Naive thymus-derived CD4-positive, alpha-beta T cell (primary cell): ENCODE data around the gene B9D1. TPM values are rescaled to one million over a fixed set of nuclear protein-coding genes. Genes with fewer than 3 reads are reported as not detected.

ENCODE experiments used
- ATAC-seq: fragments of 150-1000 bp; cut with Tn5 transposase; 2 replicates; pipeline ENCODE4 v1.10.0; 2021; ENCODE audit warnings: mild to moderate bottlenecking, moderate library complexity
- CTCF ChIA-PET: fragments of 350-600 bp; sonication (Branson Sonifier 250); formaldehyde crosslinking; loops from one replicate; lab custom pipeline; 2021; ENCODE audit warnings: antibody characterized with exemption; lab: Charles Lee
- POLR2A ChIA-PET: fragments of 350-600 bp; sonication (Branson Sonifier 250); formaldehyde crosslinking; loops from one replicate; lab custom pipeline; 2021; ENCODE audit warnings: antibody characterized with exemption, inconsistent platforms; lab: Charles Lee
- DNase-seq, 9 donors: peaks; one replicate each; pipeline versions ENCODE4 v3.0.0 to v3.0.0-alpha.2; 2020 to 2022; ENCODE audit warnings: mixed read lengths in 1 of 9
- H3K27ac ChIP-seq: one replicate; pipeline ENCODE4 v1.7.0; 2013; ENCODE audit warnings: mild to moderate bottlenecking, low read depth, low read length, moderate library complexity
- H3K27me3 ChIP-seq, 2 donors: one replicate each; pipeline ENCODE4 v1.7.0; 2013; ENCODE audit warnings: low read length in 2 of 2, mild to moderate bottlenecking in 2 of 2, moderate library complexity in 2 of 2; ENCODE audit not compliant: control insufficient read depth in 2 of 2, insufficient read depth in 2 of 2
- H3K36me3 ChIP-seq, 3 experiments: 1 replicate in 2 of 3; 2 replicates in 1 of 3; pipeline ENCODE4 v1.7.0; 2013; ENCODE audit warnings: low read length in 3 of 3, mild to moderate bottlenecking in 3 of 3, moderate library complexity in 1 of 3; ENCODE audit not compliant: insufficient read depth in 3 of 3, control insufficient read depth in 2 of 3
- H3K4me1 ChIP-seq, 2 donors: one replicate each; pipeline ENCODE4 v1.7.0; 2013; ENCODE audit warnings: low read length in 2 of 2, mild to moderate bottlenecking in 2 of 2, moderate library complexity in 1 of 2; ENCODE audit not compliant: control insufficient read depth in 2 of 2, insufficient read depth in 2 of 2
- H3K4me3 ChIP-seq: 2 replicates; pipeline ENCODE4 v1.7.0; 2013; ENCODE audit warnings: mild to moderate bottlenecking, low read length
- H3K9me3 ChIP-seq, 3 experiments: 1 replicate in 2 of 3; 2 replicates in 1 of 3; pipeline ENCODE4 v1.7.0; 2013; ENCODE audit warnings: low read length in 3 of 3; ENCODE audit not compliant: control insufficient read depth in 2 of 3
- H3K27ac Mint-ChIP-seq, 9 donors: one replicate each; pipeline ENCODE4 v1.8.0; 2020 to 2022; ENCODE audit warnings: mixed read lengths in 9 of 9, mild to moderate bottlenecking in 8 of 9, moderate library complexity in 5 of 9, inconsistent platforms in 2 of 9
- H3K27me3 Mint-ChIP-seq, 5 donors: one replicate each; pipeline ENCODE4 v1.8.0; 2021 to 2022; ENCODE audit warnings: mixed read lengths in 5 of 5, mild to moderate bottlenecking in 1 of 5
- H3K36me3 Mint-ChIP-seq, 5 donors: one replicate each; pipeline ENCODE4 v1.8.0; 2020 to 2022; ENCODE audit warnings: mixed read lengths in 5 of 5, mild to moderate bottlenecking in 3 of 5, inconsistent platforms in 1 of 5
- H3K4me1 Mint-ChIP-seq, 7 donors: one replicate each; pipeline ENCODE4 v1.8.0; 2020 to 2022; ENCODE audit warnings: mixed read lengths in 7 of 7, mild to moderate bottlenecking in 3 of 7, inconsistent platforms in 1 of 7
- H3K4me3 Mint-ChIP-seq, 10 donors: one replicate each; pipeline ENCODE4 v1.8.0; 2020 to 2022; ENCODE audit warnings: mild to moderate bottlenecking in 10 of 10, mixed read lengths in 10 of 10, moderate library complexity in 6 of 10, inconsistent platforms in 2 of 10
- H3K9me3 Mint-ChIP-seq, 11 donors: one replicate each; pipeline ENCODE4 v1.8.0; 2020 to 2022; ENCODE audit warnings: mixed read lengths in 11 of 11, mild to moderate bottlenecking in 4 of 11, inconsistent platforms in 1 of 11, moderate library complexity in 1 of 11
- intact Hi-C, 2 donors: fragments of 100-400 bp; cut with micrococcal nuclease; formaldehyde crosslinking; loops; one replicate each; pipeline ENCODE4 v1.15.1; 2023
- polyA plus RNA-seq, 2 donors: library from polyadenylated mRNA; unstranded; fragments of 300-500 nt; fragmentation: Illumina TruSeq; gene quantifications; one replicate each; pipeline ENCODE4 v1.2.3, GENCODE V29; 2021
- total RNA-seq, 6 experiments: library from RNA in 5 of 6; stranded (reverse) in 5 of 6; gene quantifications; 1 replicate in 5 of 6; 2 replicates in 1 of 6; pipeline ENCODE4 v1.2.3 and lab custom pipeline; 2021 to 2026

Gene B9D1
- total and polyA plus RNA-seq, 7 experiments from 2014 or later: 0.58 to 5.0 (median 2.1) TPM; not detected in 1

DNA sequence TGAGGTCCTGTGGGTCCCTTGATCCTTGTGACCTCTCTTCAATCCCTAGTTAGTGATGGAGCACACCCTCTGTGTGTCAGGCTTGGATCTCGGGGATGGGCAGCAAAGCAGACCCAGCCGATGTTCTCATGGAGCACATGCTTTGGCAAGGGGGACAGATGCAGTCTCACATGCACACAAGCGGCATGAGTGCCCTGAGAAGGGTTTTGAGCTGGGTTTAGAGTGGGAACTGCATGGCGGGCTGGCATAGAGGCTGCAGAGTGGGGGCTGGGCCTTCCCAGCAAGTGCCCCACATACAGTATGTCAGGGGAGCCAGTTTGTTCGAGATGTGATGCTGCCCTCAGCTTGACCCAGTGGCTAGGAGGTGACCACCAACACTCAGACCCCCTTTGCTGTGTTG, 41.6 kb downstream of the B9D1 start:
- intact Hi-C loops: no loop called here
- H3K27ac Mint-ChIP-seq: no peak overlapping the region
- CTCF ChIA-PET: no interaction called here
- H3K36me3 Mint-ChIP-seq: peaks cover 0 to 13% (median 5%) of the 10 kb centered on the region in 5 donors
- DNase-seq: no peak
- H3K4me3 Mint-ChIP-seq: no peak overlapping the region
- no peak for ATAC-seq
- H3K9me3 Mint-ChIP-seq: peaks cover 0 to 16% (median 7%) of the 10 kb centered on the region in 11 donors
- no peaks in the 10 kb centered on the region for H3K4me1 ChIP-seq
- no peak overlapping the region for H3K4me3 ChIP-seq
- H3K27me3 Mint-ChIP-seq: peaks cover 0 to 21% (median 13%) of the 10 kb centered on the region in 5 donors
- POLR2A ChIA-PET: no interaction called here
- H3K27ac ChIP-seq: no peak overlapping the region
- no peaks in the 10 kb centered on the region for H3K9me3 ChIP-seq
- H3K4me1 Mint-ChIP-seq: no peaks in the 10 kb centered on the region
- no peaks in the 10 kb centered on the region for H3K27me3 ChIP-seq
- no peaks in the 10 kb centered on the region for H3K36me3 ChIP-seq

DNA sequence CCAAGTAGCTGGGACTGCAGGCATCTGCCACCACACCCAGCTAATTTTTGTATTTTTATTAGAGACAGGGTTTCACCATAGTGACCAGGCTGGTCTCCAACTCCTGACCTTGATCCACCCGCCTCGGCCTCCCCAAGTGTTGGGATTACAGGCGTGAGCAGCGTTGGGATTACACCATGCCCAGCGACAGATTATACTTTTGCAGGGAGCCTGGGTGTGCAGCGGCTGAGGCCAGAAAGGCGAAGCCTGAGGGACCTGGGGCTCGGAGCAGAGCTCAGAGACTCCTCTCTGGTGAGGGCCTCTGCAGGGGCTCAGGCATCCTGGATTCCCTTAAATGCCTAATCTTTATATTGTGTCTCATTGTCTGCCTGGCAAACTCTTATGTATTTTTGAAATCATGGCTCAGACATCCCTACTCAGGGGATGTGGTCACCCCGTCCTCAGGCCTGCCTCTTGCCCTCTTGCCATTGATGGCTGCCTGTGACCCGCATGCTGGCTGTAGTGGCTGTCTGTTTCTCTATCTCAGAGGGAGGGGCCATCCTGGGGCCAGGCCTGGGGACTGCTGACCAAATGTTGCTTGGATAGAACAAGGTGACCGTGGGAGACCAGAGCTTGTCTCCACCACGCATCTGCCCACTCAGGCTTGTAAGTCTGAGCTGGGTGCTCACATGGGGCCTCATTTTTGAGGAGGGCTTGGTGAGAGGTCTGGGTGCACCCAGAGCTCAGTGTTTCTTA, 42.6 kb downstream of the B9D1 start:
- intact Hi-C loops: no loop called here

DNA sequence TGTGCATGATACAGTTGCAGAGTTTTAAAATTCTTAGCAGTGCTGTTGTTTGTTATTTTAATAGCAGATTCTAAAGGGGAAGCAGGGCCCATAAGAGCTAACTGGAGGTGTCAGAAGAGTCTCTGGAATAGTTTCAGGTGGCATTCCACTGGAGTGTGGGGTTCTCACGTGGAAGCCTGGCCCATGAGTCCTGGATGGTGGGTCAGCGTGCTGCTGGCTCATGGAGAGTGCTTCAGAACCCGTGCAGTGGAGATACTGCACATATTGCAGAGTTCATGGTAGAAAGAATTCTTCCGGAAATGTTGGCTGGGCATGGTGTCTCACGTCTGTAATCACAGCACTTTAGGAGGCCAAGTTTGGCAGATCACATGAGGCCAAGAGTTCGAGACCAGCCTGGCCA, 43.9 kb downstream of the B9D1 start:
- no peaks in the 10 kb centered on the region for H3K9me3 ChIP-seq
- Mint-ChIP-seq H3K4me3 (no peak overlapping the region), H3K27me3 (peaks cover 0 to 26% (median 14%) of the 10 kb centered on the region in 5 donors), H3K9me3 (peaks cover 0 to under 1% (median 0%) of the 10 kb centered on the region in 11 donors), H3K36me3 (peaks cover 0 to 18% (median 4%) of the 10 kb centered on the region in 5 donors), H3K27ac (no peak overlapping the region), H3K4me1 (peaks cover 0 to 2% (median 0%) of the 10 kb centered on the region in 7 donors)
- CTCF ChIA-PET: no interaction called here
- POLR2A ChIA-PET: no interaction called here
- DNase-seq: no peak
- no peak overlapping the region for H3K4me3 ChIP-seq
- intact Hi-C loops: no loop called here
- no peaks in the 10 kb centered on the region for H3K27me3 ChIP-seq
- H3K36me3 ChIP-seq: no peaks in the 10 kb centered on the region
- H3K27ac ChIP-seq: no peak overlapping the region
- H3K4me1 ChIP-seq: no peaks in the 10 kb centered on the region
- ATAC-seq: no peak

More for the DNA sequence above, 42.6 kb downstream of the B9D1 start:
- Histone ChIP-seq H3K27me3 (no peaks in the 10 kb centered on the region), H3K36me3 (no peaks in the 10 kb centered on the region), H3K4me3 (no peak overlapping the region), H3K4me1 (no peaks in the 10 kb centered on the region), H3K9me3 (no peaks in the 10 kb centered on the region), H3K27ac (no peak overlapping the region)
- H3K4me3 Mint-ChIP-seq: no peak overlapping the region
- no peak for DNase-seq
- H3K9me3 Mint-ChIP-seq: peaks cover 0 to 7% (median under 1%) of the 10 kb centered on the region in 11 donors
- POLR2A ChIA-PET: no interaction called here
- peaks cover 0 to 21% (median 10%) of the 10 kb centered on the region in 5 donors for H3K27me3 Mint-ChIP-seq
- no peak for ATAC-seq
- H3K27ac Mint-ChIP-seq: no peak overlapping the region
- peaks cover 0 to 11% (median under 1%) of the 10 kb centered on the region in 5 donors for H3K36me3 Mint-ChIP-seq
- no peaks in the 10 kb centered on the region for H3K4me1 Mint-ChIP-seq
- CTCF ChIA-PET: no interaction called here

DNA sequence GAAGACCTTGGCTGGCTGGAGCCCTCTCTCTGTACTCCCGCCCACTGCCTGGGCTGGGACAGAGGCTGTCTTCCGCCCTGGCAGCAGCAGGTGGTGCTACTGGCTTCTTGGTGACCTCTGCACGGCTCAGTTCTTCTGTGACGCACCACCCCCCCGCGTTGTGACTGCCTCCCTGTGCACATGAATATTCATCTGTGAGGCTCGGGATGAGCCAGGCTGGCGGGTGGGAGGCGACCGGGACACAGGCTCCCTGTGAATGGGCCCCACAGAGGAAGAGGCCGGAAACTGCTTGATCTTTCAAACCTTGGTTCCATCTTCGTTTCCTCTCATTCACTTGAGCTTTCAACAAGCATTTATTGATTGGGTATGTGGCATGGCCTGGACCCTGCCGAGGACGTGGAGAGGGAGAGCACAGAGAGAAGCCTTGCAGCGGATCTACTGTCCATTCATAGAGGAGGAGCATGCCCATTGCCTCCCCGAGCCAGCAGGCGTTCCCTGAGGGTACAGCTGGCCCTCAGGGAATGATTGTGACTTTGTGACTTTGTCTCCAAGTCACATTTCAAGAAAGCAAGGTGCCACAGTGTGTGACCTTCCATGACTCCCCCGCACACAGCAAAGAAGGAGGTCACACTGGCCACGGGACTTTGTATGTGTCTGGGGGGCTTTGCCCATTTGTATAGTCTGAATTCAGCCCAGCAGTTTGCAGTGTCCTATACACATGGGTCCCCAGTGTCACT, 45.0 kb downstream of the B9D1 start:
- Histone ChIP-seq H3K4me1 (no peaks in the 10 kb centered on the region), H3K27me3 (no peaks in the 10 kb centered on the region), H3K4me3 (no peak overlapping the region), H3K27ac (no peak overlapping the region), H3K9me3 (no peaks in the 10 kb centered on the region), H3K36me3 (no peaks in the 10 kb centered on the region)
- no peak for DNase-seq
- Mint-ChIP-seq H3K27me3 (peaks cover 0 to 25% (median 20%) of the 10 kb centered on the region in 5 donors), H3K9me3 (no peaks in the 10 kb centered on the region), H3K4me3 (no peak overlapping the region), H3K27ac (no peak overlapping the region), H3K36me3 (peaks cover 0 to 23% (median 4%) of the 10 kb centered on the region in 5 donors), H3K4me1 (peaks cover 0 to 4% (median 0%) of the 10 kb centered on the region in 7 donors)
- POLR2A ChIA-PET: no interaction called here
- intact Hi-C loops: no loop called here
- CTCF ChIA-PET: interaction anchor here (0.5 kb wide), 1 partner anchor 1308 kb away, joined by 3 read pairs; no protein-coding TSS in a partner anchor
- ATAC-seq: no peak

GRCh38 chr17:19316761-19317358, 45.7 kb downstream of the B9D1 start:
- Histone ChIP-seq H3K9me3 (no peaks in the 10 kb centered on the region), H3K27me3 (no peaks in the 10 kb centered on the region), H3K4me3 (no peak overlapping the region), H3K36me3 (no peaks in the 10 kb centered on the region), H3K4me1 (no peaks in the 10 kb centered on the region), H3K27ac (no peak overlapping the region)
- H3K4me3 Mint-ChIP-seq: no peak overlapping the region
- no peak for DNase-seq
- ChIA-PET CTCF (interaction anchor here (0.5 kb wide), 1 partner anchor 1308 kb away, joined by 3 read pairs; no protein-coding TSS in a partner anchor), POLR2A (no interaction called here)
- H3K9me3 Mint-ChIP-seq: no peaks in the 10 kb centered on the region
- intact Hi-C loops: no loop called here
- no peak for ATAC-seq
- peaks cover 0 to 8% (median 0%) of the 10 kb centered on the region in 7 donors for H3K4me1 Mint-ChIP-seq
- no peak overlapping the region for H3K27ac Mint-ChIP-seq
- H3K27me3 Mint-ChIP-seq: peaks cover 2 to 26% (median 20%) of the 10 kb centered on the region in 5 donors
- H3K36me3 Mint-ChIP-seq: peaks cover 0 to 27% (median 7%) of the 10 kb centered on the region in 5 donors

DNA sequence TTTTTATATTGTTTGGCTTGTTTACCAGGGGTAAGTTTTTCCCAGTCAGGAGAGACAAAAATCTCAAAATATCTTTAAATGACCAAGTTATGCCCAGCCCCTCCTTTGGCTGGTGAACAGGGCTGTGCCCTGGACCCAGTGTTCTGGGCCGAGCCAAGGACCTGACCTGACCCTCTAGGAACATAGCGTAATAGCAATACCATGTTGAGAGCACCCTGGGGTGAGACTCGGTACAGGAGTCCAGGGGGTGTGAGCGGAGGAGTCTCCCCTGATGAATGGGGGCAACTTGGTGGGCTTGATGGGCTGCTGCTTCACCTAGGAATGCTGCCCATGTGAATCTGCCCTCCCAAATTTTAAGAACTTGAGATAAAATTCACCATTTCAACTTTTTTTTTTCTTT, 47.4 kb downstream of the B9D1 start:
- Histone ChIP-seq H3K27me3 (no peaks in the 10 kb centered on the region), H3K4me3 (no peak overlapping the region), H3K4me1 (no peaks in the 10 kb centered on the region), H3K9me3 (no peaks in the 10 kb centered on the region), H3K36me3 (no peaks in the 10 kb centered on the region), H3K27ac (no peak overlapping the region)
- DNase-seq: no peak
- Mint-ChIP-seq H3K4me1 (peaks cover 0 to 14% (median 0%) of the 10 kb centered on the region in 7 donors), H3K27ac (no peak overlapping the region), H3K4me3 (no peak overlapping the region), H3K36me3 (peaks cover 0 to 32% (median 9%) of the 10 kb centered on the region in 5 donors), H3K9me3 (no peaks in the 10 kb centered on the region), H3K27me3 (peaks cover 2 to 38% (median 14%) of the 10 kb centered on the region in 5 donors)
- ATAC-seq: no peak
- CTCF ChIA-PET: no interaction called here
- POLR2A ChIA-PET: no interaction called here
- intact Hi-C loops: no loop called here
